ENCODE data around the gene VAV2. TPM values are rescaled to one million over a fixed set of nuclear protein-coding genes. Genes with fewer than 3 reads are reported as not detected.
A peak's percentile ranks its signal among the peaks of the same experiment; 100 is the strongest.

VAV2 gene
- total RNA-seq, 1 donor from 2014 or later, result 52.0 TPM

- no peak for DNase-seq (ENCODE audit: low read depth)
Measured at GRCh38 chr9:133891741-133892140, 100.4 kb downstream of the VAV2 start.

DNA sequence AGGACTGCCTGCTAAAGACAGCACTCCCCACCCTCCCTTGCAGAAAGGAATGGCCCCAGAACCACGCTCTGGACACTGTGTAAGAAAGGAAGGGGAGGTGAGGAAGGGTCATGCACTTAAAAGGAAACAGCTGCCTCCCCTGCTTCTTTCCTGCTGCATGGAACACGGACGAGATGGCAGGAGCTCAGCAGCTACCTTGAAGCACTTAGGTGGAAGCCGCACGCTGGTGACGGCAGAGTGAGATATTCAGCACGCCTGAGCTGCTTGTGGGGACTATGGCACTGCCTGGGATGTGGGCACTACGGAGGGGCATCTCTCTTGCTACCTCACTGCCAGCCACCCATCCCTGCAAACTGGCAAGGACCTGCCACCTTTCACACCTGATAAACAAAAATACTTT lies 101.5 kb downstream of the VAV2 start:
- no peak for DNase-seq (ENCODE audit: low read depth)

- DNase-seq (ENCODE audit: low read depth), result peak; percentile 47
Measured at GRCh38 chr9:133889584-133890301, 102.4 kb downstream of the VAV2 start.

DNA sequence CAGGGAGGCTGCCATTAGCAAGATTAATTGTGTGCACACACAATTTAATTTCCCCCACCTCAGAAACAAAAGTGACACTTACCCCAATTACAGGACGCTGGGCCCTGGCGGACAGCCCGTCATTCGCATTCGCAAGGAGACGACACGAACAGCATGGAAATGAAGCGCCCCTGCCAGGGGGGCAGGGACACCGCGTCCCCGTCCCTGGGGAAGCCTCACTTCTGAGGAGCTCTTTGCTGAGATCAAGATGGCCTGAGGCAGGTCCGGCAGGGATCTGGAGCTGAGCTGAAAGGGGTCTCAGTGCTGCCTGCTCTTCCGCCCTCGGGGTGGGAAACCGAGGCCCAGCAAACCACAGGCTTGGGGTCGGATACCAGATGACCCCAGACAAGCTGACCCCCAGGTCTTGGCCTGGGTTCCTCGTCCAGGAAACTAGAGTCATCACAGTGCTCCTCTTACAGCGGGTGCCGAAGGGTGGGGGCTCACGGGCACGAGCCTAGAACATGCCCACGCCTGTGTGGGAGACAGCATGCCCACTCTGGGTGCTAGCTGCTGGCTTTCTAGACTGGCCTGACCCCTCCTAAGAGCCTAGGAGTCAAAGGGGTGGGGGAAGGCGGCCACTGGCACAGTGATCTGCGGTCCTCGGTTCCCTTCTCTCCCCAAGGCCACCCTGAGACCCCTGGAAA lies 103.2 kb downstream of the VAV2 start:
- DNase-seq (ENCODE audit: low read depth), result no peak

DNA sequence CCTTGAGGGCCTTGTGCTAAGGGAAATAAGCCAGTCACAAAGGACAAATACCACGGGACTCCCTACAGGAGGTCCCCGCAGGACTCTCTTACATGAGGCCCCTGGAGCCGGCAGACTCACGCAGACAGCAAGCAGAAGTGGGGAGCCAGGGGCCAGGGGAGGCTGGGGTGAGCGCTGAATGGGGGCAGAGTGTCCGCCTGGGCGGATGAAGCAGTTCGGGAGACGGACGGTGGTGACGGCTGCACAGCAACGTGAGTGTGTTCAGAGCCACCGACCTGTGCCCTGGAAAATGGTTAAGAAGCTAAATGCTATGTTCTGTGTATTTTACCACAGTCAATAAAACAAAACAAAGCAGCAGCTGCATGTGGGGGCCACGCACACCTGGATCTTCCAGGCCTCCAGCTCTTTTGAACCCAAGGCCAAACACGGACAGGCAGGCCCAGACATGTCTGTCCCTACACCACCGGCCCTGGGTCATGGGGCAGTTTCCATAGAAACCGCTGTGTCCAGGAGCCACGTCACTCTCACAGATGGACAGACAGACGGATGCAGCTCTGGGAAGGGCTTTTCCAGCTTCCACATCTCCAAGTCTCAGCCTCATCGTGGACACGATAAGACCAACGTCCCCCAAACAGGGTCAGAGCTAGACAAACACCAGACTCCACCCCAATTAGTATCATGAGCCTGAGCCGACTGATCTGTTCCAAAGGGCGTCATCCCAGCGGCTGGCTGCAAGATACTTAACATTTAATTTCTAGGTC lies 103.9 kb downstream of the VAV2 start:
- DNase-seq (ENCODE audit: low read depth), result no peak

- DNase-seq (ENCODE audit: low read depth), result no peak
Measured at GRCh38 chr9:133887540-133888047, 104.5 kb downstream of the VAV2 start.

GRCh38 chr9:133886563-133887501 lies 105.3 kb downstream of the VAV2 start:
- DNase-seq (ENCODE audit: low read depth), result no peak

- no peak for DNase-seq (ENCODE audit: low read depth)
Measured at GRCh38 chr9:133884907-133885744, 107.0 kb downstream of the VAV2 start.

- no peak for DNase-seq (ENCODE audit: low read depth)
Measured at GRCh38 chr9:133882849-133883755, 109.0 kb downstream of the VAV2 start.

DNA sequence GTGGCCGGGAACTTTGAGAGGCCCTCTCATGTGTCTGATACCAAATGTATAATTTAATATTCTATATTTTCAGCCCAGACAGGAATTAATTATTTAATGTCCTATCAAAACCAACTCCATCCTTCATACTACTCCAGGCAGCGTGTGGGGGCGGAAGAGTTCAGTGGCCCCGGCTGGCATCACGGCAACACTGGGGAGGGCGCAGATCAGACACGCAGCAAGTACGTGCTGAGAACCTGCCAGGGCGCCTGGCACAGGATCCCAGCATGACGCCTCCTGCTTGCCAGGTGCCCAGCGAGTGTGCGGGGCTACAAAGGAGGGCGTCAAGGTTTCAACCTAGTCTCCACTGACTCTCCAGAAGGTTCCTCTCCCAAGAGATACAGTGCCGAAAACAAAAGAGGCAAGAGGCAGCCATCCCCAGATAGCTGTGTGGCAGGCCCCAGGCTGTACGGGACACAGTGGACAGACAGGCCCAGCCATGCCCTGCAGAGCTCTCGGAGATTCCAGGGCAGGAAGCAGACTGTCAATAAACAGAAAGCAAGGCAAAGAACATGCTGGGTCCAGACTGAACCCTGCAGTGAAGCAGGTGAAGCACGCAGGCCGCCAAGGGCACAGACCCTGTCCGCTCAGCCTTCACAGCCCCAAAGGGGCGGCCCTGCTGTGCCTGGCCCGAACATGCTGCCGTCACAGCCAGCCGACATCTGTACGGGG lies 110.3 kb downstream of the VAV2 start:
- no peak for DNase-seq (ENCODE audit: low read depth)

GRCh38 chr9:133880851-133881661 lies 111.1 kb downstream of the VAV2 start:
- DNase-seq (ENCODE audit: low read depth), result no peak

DNA sequence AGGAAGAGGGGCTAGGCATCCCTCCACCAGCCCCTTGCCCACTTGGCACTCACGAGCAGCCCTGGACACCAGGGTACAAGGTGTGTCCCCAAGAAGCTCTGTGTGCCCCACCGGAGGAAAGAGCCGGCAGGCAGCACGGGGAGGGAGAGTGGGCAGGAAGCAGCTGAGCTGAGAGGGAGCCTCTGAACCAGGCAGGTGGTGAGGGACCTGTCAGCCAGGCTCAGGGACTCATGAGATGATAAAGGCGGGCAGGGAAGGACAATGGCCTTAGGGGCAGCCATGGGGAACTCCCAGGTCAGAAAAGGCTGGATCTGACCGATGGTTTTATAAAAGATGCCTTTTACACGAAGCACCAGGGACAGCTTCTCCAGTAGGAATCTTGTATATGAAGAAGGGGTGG lies 112.0 kb downstream of the VAV2 start:
- DNase-seq (ENCODE audit: low read depth), result no peak

- no peak for DNase-seq (ENCODE audit: low read depth)
Measured at GRCh38 chr9:133879615-133880014, 112.5 kb downstream of the VAV2 start.

- no peak for DNase-seq (ENCODE audit: low read depth)
Measured at GRCh38 chr9:133878402-133878801, 113.7 kb downstream of the VAV2 start.

- no peak for DNase-seq (ENCODE audit: low read depth)
Measured at GRCh38 chr9:133877967-133878366, 114.2 kb downstream of the VAV2 start.

DNA sequence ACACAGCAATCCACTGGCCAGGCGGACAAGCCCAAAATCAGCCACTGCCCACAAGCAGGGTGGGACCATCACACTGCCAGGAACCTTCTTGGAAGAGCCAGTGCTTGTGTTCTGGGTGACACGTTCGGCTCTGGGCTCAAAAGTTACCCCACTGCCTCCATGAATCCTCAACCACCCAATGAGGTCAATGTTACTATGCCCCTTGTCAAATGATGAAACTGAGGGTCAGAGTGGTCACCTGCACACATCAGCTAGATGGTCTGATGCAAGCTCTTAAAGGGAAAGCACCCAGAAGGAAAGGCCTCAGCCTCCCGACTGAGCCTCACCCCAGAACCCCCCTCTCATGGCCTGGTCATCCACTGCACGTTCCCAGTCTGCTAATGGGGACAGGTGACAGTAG lies 114.8 kb downstream of the VAV2 start:
- no peak for DNase-seq (ENCODE audit: low read depth)

- no peak for DNase-seq (ENCODE audit: low read depth)
Measured at GRCh38 chr9:133876836-133877235, 115.3 kb downstream of the VAV2 start.

DNA sequence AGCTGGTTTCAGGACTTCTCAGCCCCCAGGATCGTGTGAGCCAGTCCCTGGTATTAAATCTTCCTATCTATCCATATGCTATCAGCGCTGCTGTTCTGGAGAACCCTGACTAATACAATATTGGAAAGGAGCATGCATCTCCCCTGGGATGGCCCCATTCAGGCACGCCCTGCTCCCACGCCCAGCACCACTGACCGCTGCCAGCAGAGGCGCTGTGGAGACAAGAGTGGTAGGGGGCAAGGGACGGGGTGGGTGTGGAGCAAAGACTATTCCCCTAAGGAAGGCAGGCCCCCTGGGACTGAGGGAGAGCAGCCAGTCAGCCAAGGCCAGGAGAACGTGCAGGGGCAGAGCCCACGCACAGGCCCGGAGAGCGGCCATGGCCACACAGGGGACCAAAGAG lies 116.0 kb downstream of the VAV2 start:
- no peak for DNase-seq (ENCODE audit: low read depth)
